Transverse colon (tissue), 4 donors: ENCODE data around the gene CYP2C19.

Source experiments
- EP300 ChIP-seq: sonication (generic); formaldehyde crosslinking; IDR thresholded peaks from one replicate; pipeline ENCODE4 v1.6.1; 2017; ENCODE audit warnings: antibody characterized with exemption, low read depth
- POLR2A ChIP-seq: fragments of 450-650 bp; IDR thresholded peaks from one replicate; pipeline ENCODE4 v1.6.1; 2016; ENCODE audit warnings: antibody characterized with exemption, mild to moderate bottlenecking, moderate library complexity
- POLR2AphosphoS5 ChIP-seq, 3 donors: sonication (generic); formaldehyde crosslinking; IDR thresholded peaks; one replicate each; pipeline ENCODE4 v1.6.1; 2016; ENCODE audit warnings: antibody characterized with exemption in 3 of 3
- TF ChIP-seq, protein P1 (sequence below), 5 experiments: fragments of 200-600 bp in 3 of 5; fragments of 450-650 bp in 2 of 5; sonication (generic) in 3 of 5; IDR thresholded peaks; 1 replicate in 2 of 5; 2 replicates in 3 of 5; pipeline ENCODE4 v1.5.1; 2016 to 2017; ENCODE audit warnings: antibody characterized with exemption in 5 of 5, inconsistent platforms in 3 of 5, mild to moderate bottlenecking in 2 of 5, moderate library complexity in 1 of 5

DNA sequence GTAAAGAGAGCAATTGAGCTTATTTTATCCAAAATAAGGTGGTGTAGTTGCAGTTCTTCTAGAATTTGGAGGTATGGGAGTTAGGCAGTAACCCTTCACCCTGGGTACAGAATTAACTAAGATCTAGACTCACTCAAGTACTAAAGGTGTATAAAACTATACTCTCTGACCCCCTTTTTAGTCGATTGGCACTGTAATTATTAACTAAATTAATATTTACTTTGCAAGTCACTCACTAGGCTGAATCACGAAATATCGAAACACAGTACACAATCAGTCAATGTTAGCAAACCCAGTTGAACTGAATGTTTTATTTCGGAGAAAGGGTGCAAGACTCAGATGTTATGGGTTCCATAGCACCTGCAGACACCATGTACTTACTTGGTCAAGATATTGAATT lies 14.6 kb upstream of the CYP2C19 start:
- TF ChIP-seq, protein P1, sequence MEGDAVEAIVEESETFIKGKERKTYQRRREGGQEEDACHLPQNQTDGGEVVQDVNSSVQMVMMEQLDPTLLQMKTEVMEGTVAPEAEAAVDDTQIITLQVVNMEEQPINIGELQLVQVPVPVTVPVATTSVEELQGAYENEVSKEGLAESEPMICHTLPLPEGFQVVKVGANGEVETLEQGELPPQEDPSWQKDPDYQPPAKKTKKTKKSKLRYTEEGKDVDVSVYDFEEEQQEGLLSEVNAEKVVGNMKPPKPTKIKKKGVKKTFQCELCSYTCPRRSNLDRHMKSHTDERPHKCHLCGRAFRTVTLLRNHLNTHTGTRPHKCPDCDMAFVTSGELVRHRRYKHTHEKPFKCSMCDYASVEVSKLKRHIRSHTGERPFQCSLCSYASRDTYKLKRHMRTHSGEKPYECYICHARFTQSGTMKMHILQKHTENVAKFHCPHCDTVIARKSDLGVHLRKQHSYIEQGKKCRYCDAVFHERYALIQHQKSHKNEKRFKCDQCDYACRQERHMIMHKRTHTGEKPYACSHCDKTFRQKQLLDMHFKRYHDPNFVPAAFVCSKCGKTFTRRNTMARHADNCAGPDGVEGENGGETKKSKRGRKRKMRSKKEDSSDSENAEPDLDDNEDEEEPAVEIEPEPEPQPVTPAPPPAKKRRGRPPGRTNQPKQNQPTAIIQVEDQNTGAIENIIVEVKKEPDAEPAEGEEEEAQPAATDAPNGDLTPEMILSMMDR (IDR thresholded peaks at IDR 0.05) = no peak
- TF ChIP-seq POLR2A (no peak), POLR2AphosphoS5 (IDR thresholded peaks at IDR 0.05) (no peak), EP300 (no peak)
